WERI-Rb-1 (cell line): ENCODE data around the gene NME3.
A peak's percentile ranks its signal among the peaks of the same experiment; 100 is the strongest.

Experiments used
- DNase-seq: peaks from one replicate; pipeline ENCODE4 v3.0.0-alpha.2; 2020
- H3K27ac ChIP-seq: fragments of 250-450 bp; sonication (Bioruptor Pico); 2 replicates; pipeline ENCODE4 v1.5.1; 2020; ENCODE audit warnings: mild to moderate bottlenecking, moderate library complexity
- H3K27me3 ChIP-seq: fragments of 250-450 bp; sonication (Bioruptor Pico); 2 replicates; pipeline ENCODE4 v1.5.1; 2021; ENCODE audit warnings: mild to moderate bottlenecking, low read depth, moderate library complexity; ENCODE audit not compliant: insufficient read depth, severe bottlenecking
- H3K36me3 ChIP-seq: fragments of 250-450 bp; sonication (Bioruptor Pico); 2 replicates; pipeline ENCODE4 v1.5.1; 2020; ENCODE audit warnings: mild to moderate bottlenecking, moderate library complexity
- H3K4me3 ChIP-seq: 2 replicates; pipeline ENCODE4 v1.5.1; 2011; ENCODE audit warnings: low read depth, mild to moderate bottlenecking, control low read depth, low read length
- H3K9me3 ChIP-seq: fragments of 250-450 bp; sonication (Bioruptor Pico); 2 replicates; pipeline ENCODE4 v1.5.1; 2021; ENCODE audit warnings: mild to moderate bottlenecking, moderate library complexity; ENCODE audit not compliant: severe bottlenecking
- TF ChIP-seq, protein P1 (sequence below): IDR thresholded peaks from 2 replicates; pipeline ENCODE4 v1.5.1; 2011; ENCODE audit warnings: low read depth, mild to moderate bottlenecking, control low read depth, inconsistent platforms, low read length

NME3 gene

DNA sequence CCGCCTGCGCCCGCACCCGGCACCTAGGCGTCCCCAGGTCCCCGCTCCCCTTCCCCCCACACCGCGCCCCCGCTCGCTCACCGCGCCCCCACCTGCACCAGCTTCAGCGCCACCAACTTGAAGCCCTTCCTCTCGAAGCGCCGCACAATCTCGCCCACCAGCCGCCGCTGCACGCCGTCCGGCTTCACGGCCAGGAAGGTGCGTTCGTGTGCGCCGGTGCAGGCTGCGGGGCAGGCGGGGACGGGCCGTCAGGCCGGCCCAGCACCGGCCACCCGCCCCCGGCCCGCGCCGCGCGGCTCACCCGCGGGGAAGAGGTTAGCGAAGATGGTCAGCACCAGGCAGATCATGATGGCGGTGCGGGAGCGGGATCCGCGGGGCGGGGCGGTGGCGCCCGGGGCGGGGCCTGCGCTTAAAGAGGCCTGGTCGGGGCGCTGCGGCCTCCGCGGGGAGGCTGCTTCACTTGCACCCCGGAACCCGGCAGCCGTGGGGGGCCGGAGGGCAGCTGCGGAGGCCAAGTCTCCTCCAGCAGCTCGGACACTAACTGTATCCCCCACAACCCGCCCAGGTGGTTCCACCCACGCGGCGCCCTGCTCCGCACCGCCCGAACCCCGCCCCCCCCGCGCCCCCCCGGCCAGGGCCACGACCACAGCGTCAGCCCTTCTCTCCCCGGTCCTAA lies at the start of gene NME3:
Gene NME3 (minus strand): TSS at position 356 of the 676 bp plus-strand sequence. CDS start 9 bp downstream, at position 347.
- Histone ChIP-seq H3K27ac (peak within 1 kb of the TSS; percentile 87), H3K27me3 (no peaks in the 10 kb centered on the region), H3K4me3 (peak within 1 kb of the TSS; percentile 77), H3K9me3 (no peaks in the 10 kb centered on the region), H3K36me3 (peaks cover 66% of the 10 kb centered on the region)
- DNase-seq: peak; percentile 77
- TF ChIP-seq, protein P1, sequence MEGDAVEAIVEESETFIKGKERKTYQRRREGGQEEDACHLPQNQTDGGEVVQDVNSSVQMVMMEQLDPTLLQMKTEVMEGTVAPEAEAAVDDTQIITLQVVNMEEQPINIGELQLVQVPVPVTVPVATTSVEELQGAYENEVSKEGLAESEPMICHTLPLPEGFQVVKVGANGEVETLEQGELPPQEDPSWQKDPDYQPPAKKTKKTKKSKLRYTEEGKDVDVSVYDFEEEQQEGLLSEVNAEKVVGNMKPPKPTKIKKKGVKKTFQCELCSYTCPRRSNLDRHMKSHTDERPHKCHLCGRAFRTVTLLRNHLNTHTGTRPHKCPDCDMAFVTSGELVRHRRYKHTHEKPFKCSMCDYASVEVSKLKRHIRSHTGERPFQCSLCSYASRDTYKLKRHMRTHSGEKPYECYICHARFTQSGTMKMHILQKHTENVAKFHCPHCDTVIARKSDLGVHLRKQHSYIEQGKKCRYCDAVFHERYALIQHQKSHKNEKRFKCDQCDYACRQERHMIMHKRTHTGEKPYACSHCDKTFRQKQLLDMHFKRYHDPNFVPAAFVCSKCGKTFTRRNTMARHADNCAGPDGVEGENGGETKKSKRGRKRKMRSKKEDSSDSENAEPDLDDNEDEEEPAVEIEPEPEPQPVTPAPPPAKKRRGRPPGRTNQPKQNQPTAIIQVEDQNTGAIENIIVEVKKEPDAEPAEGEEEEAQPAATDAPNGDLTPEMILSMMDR: no peak

DNA sequence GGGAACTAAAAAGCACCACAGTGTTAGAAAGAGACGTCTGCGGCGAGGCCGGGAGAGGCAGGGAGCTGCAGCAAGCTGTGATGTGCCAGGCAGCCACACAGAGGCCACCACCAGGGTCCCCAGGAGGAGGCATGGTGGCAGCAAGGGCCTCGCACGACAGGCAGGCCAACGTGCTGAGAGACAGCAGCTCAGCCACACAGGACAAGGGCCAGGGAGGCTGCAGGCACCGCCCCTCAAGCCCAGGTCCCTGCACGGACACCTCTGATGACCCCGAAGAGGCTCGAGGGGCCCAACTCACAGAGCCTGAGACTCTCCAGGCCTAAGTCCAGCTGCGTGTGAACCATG lies 49.6 kb upstream of the NME3 start:
- DNase-seq: no peak
- H3K9me3 ChIP-seq: no peaks in the 10 kb centered on the region
- peaks cover 34% of the 10 kb centered on the region for H3K36me3 ChIP-seq
- no peak overlapping the region for H3K27ac ChIP-seq
- TF ChIP-seq, protein P1: no peak
- H3K4me3 ChIP-seq: no peak overlapping the region
- no peaks in the 10 kb centered on the region for H3K27me3 ChIP-seq

DNA sequence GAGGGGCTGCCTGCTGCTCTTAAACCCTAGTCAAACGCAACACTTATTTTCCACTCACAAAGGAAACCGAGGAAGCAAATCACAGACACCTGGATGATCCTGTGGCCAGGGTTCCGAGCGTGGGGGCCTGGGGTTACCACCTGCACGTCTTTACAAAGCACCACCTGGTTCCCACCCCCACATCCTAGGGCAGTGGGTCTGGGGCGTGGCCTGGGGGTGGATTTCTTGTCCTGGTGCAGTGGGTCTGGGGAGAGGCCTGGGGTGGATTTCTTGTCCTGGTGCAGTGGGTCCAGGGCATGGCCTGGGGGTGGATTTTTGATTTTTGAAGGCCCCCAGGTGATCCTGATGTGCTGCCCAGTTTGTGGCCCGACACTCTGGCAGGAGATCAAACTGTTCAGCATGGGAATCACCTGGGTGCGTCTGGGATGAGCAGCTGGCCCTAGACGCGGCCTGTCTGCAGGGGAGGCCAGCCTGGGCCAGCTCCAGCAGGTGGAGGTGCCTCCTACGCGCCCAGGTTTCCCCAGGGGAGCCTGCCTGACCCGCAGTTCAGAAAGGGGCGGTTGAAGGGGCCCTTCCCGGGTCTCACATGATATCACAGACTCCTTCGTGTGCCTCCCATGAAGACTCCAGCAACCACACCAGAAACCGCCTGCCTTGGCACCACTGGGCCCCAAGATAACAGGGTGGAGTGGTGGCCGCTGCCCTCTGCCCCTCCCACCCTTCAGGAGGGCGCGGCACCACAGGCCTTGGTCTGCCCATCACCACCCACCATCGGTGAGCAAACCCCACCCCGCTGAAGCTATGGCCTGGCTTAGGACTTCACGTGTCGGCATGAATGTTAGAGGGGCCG lies 49.0 kb upstream of the NME3 start:
- Histone ChIP-seq H3K27me3 (no peaks in the 10 kb centered on the region), H3K36me3 (peaks cover 34% of the 10 kb centered on the region), H3K4me3 (no peak overlapping the region), H3K27ac (no peak overlapping the region), H3K9me3 (no peaks in the 10 kb centered on the region)
- TF ChIP-seq, protein P1: no peak
- no peak for DNase-seq

DNA sequence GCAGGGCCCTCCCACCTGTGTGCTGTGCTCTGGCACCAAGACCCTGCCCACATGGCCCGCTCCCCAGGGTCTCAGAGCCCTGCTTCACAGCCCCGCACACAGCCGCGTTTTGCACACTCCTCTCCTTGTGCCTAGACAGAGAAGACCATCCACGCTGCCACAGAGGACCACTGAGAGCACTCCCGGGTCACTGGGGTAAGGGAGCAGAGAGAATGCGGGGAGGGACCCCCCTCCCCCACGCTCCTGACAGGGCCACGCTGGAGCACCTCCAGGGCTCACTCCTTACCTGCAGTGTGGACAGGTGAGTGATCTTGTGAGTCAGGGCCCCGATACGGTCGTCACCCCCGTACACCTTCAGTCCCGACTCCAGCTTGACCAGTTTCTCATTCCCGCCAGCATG lies 48.3 kb upstream of the NME3 start:
- no peaks in the 10 kb centered on the region for H3K9me3 ChIP-seq
- H3K4me3 ChIP-seq: no peak overlapping the region
- H3K27ac ChIP-seq: no peak overlapping the region
- DNase-seq: no peak
- H3K27me3 ChIP-seq: no peaks in the 10 kb centered on the region
- TF ChIP-seq, protein P1: no peak
- peaks cover 34% of the 10 kb centered on the region for H3K36me3 ChIP-seq

DNA sequence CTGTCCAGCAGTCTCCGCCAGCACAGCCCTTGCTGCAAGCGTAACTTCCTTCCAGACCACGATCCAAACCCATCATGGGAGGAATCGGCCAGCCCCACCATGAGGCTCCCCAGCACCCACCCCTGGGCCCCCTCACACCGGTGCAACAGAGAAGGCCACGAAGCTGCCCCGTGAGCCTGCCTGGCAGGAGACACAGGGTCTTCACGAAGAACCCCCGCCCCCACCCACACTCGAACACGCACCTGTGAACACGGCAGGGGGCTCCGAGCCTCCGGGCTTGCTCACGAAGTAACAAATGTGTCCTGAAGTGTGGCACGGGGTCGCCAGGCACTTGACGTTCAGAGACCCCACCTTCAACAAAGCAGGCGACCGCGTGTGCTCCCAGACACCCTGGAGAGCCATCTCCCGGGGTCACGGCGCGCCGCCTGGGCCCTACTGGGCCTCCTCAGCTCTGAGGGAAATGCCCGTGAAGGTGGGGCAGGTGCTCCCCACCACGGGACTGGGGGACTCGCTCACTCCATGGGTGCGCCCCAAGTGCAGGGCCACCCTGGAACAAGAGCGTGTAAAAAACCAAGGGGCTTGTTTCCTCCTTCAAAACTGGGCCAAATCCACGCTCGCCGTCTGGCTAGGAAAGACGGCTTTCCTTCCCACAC lies 47.7 kb upstream of the NME3 start:
- H3K4me3 ChIP-seq: no peak overlapping the region
- TF ChIP-seq, protein P1: no peak

More for the DNA sequence above, 47.7 kb upstream of the NME3 start:
- no peak for DNase-seq
- Histone ChIP-seq H3K27ac (no peak overlapping the region), H3K36me3 (peaks cover 34% of the 10 kb centered on the region), H3K27me3 (no peaks in the 10 kb centered on the region), H3K9me3 (no peaks in the 10 kb centered on the region)
